ENCODE measurements around the gene TMEM132D. TPM values are rescaled to one million over a fixed set of nuclear protein-coding genes. Genes with fewer than 3 reads are reported as not detected.

TMEM132D gene
- total RNA-seq, 1 donor = not detected

DNA sequence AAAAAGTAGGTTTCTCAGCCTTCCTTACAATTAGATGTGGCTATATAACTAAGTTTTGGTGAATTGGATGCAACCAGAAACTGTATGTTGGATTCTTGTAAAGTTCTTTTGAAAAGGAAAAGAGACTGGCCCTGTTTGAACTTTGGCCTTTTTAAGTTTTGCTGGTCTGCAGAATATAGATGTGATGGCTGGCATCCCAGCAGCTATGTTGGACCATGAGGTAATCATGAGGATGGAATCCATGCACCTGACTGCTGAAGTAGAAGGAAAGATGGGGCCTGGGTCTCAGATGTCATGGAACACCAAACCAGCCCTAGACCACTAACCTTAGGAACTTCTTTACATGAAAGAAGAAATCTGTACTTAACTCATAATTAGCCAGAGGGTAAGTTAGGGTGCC is 568.1 kb downstream of the TMEM132D start:
- Histone ChIP-seq H2AFZ (ENCODE audit: low read length) (no peak overlapping the region), H3K4me3 (ENCODE audit: insufficient read depth, low read length) (no peak overlapping the region), H3K27ac (ENCODE audit: low read depth, low read length) (no peak overlapping the region), H3K4me1 (ENCODE audit: insufficient read depth, low read length) (no peaks in the 10 kb centered on the region), H3K79me2 (ENCODE audit: insufficient read depth, low read length) (no peaks in the 10 kb centered on the region), H3K4me2 (ENCODE audit: insufficient read depth, low read length) (no peak overlapping the region), H3K27me3 (ENCODE audit: insufficient read depth, low read length) (no peaks in the 10 kb centered on the region), H3K9me3 (ENCODE audit: low read depth, low read length) (no peaks in the 10 kb centered on the region), H3K36me3 (ENCODE audit: insufficient read depth, low read length) (no peaks in the 10 kb centered on the region), H4K20me1 (ENCODE audit: insufficient read depth, low read length) (no peaks in the 10 kb centered on the region)
- TF ChIP-seq CTCF (IDR thresholded peaks at IDR 0.05; ENCODE audit: extremely low read depth, low read depth, low read length) = no peak
- no peak for DNase-seq (ENCODE audit: insufficient read length, low spot score, missing footprints)

- no peak overlapping the region for H3K27ac ChIP-seq (ENCODE audit: low read depth, low read length)
- no peaks in the 10 kb centered on the region for H3K27me3 ChIP-seq (ENCODE audit: insufficient read depth, low read length)
- H3K9me3 ChIP-seq (ENCODE audit: low read depth, low read length) = no peaks in the 10 kb centered on the region
- H3K4me3 ChIP-seq (ENCODE audit: insufficient read depth, low read length) = no peak overlapping the region
- H3K36me3 ChIP-seq (ENCODE audit: insufficient read depth, low read length) = no peaks in the 10 kb centered on the region
- no peak for TF ChIP-seq CTCF (IDR thresholded peaks at IDR 0.05; ENCODE audit: extremely low read depth, low read depth, low read length)
- no peak overlapping the region for H2AFZ ChIP-seq (ENCODE audit: low read length)
- no peak for DNase-seq (ENCODE audit: insufficient read length, low spot score, missing footprints)
- no peaks in the 10 kb centered on the region for H3K4me1 ChIP-seq (ENCODE audit: insufficient read depth, low read length)
- no peak overlapping the region for H3K4me2 ChIP-seq (ENCODE audit: insufficient read depth, low read length)
- H3K79me2 ChIP-seq (ENCODE audit: insufficient read depth, low read length) = no peaks in the 10 kb centered on the region
- no peaks in the 10 kb centered on the region for H4K20me1 ChIP-seq (ENCODE audit: insufficient read depth, low read length)
These were observed 571.5 kb downstream of the TMEM132D start for GRCh38 chr12:129332286-129332685.

GRCh38 chr12:129331356-129332085 is 572.3 kb downstream of the TMEM132D start:
- Histone ChIP-seq H3K27me3 (ENCODE audit: insufficient read depth, low read length) (no peaks in the 10 kb centered on the region), H3K27ac (ENCODE audit: low read depth, low read length) (no peak overlapping the region), H3K9me3 (ENCODE audit: low read depth, low read length) (no peaks in the 10 kb centered on the region), H3K4me2 (ENCODE audit: insufficient read depth, low read length) (no peak overlapping the region), H2AFZ (ENCODE audit: low read length) (no peak overlapping the region), H3K36me3 (ENCODE audit: insufficient read depth, low read length) (no peaks in the 10 kb centered on the region), H3K79me2 (ENCODE audit: insufficient read depth, low read length) (no peaks in the 10 kb centered on the region), H3K4me1 (ENCODE audit: insufficient read depth, low read length) (no peaks in the 10 kb centered on the region), H3K4me3 (ENCODE audit: insufficient read depth, low read length) (no peak overlapping the region), H4K20me1 (ENCODE audit: insufficient read depth, low read length) (no peaks in the 10 kb centered on the region)
- TF ChIP-seq CTCF (IDR thresholded peaks at IDR 0.05; ENCODE audit: extremely low read depth, low read depth, low read length) = no peak
- DNase-seq (ENCODE audit: insufficient read length, low spot score, missing footprints) = no peak

DNA sequence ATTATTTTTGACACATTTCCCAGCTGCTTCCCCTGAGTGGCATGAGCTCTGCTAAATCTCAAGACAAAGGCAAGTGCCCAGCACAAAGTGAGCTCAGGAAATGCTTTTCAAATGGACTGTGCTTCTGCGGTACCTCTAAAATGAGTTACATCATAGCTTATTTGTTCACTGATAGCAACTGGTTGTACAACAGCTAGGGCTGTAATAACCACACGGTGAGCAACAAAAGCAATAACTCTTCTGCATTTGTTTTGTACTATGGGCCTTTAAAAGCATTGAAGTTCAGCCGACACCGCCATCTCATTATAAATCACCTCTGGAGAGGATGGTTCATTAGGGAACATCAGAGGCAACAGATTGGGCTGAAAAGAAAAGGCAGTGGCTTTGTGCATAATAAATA is 575.6 kb downstream of the TMEM132D start:
- Histone ChIP-seq H2AFZ (ENCODE audit: low read length) (no peak overlapping the region), H3K27me3 (ENCODE audit: insufficient read depth, low read length) (no peaks in the 10 kb centered on the region), H3K4me1 (ENCODE audit: insufficient read depth, low read length) (no peaks in the 10 kb centered on the region), H3K36me3 (ENCODE audit: insufficient read depth, low read length) (no peaks in the 10 kb centered on the region), H3K4me3 (ENCODE audit: insufficient read depth, low read length) (no peak overlapping the region), H3K4me2 (ENCODE audit: insufficient read depth, low read length) (no peak overlapping the region), H3K9me3 (ENCODE audit: low read depth, low read length) (peaks cover 3% of the 10 kb centered on the region), H3K27ac (ENCODE audit: low read depth, low read length) (no peak overlapping the region), H4K20me1 (ENCODE audit: insufficient read depth, low read length) (no peaks in the 10 kb centered on the region), H3K79me2 (ENCODE audit: insufficient read depth, low read length) (no peaks in the 10 kb centered on the region)
- no peak for DNase-seq (ENCODE audit: insufficient read length, low spot score, missing footprints)
- TF ChIP-seq CTCF (IDR thresholded peaks at IDR 0.05; ENCODE audit: extremely low read depth, low read depth, low read length) = no peak

All from osteoblast (primary cell).